HG03439 (cell line): ENCODE results near the gene CLK3.
"Not testable (repeated sequence)": the region's sequence is repeated elsewhere in the genome, so short reads cannot be mapped to it uniquely, and the experiment has no call there.

Experiments
- ATAC-seq: cut with Tn5 transposase; IDR thresholded peaks from one replicate; pipeline ENCODE4 v1.9.1; 2021; ENCODE audit warnings: mild to moderate bottlenecking, moderate library complexity; ENCODE audit not compliant: unreplicated experiment

CLK3 gene

DNA sequence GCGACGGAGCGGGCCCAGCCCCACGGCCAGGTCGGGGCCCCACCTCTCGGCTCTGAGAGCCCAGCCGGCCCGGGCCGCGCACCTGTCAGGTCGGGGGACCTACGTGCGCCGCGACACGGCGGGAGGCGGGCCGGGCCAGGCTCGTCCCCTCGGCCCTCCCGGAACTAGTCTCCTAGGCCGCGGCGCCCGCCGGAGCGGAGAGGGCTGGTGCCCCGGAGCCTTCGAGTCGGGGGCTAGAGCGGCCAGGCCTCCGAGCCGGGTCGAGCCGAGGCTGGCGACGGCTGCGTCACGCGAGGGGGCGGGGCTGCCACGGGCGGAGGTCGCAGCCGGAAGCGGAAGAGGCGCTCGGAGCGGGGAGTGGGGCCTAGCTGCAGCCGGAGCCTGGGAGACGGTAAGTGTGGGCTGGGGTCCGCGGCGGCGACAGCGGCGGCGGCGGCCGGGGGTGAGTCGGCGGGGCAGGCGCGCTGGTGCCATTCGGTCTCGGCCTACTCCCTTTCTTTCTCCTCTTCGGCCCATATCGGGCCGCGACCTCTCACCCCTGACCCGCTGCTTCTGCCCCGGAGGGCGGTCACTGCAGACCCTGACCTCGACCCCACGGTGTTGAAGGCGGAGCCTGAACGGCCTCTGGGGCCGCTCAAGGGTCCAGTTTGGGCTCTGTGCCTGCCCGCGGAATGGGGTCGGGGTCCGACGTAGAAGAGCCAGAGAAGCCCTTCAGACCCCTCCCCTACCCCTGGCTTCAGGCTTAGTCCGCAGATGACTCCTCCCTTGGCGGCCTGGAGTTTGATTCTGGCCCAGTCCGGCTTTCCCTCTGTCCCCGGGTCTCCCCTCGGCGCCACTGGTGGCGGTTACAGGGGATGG lies at the start of gene CLK3:
CLK3 (plus strand) TSS at position 329 of the 858 bp plus-strand sequence. CDS start 3,361 bp downstream, outside the sequence.
- peak; percentile 75 for ATAC-seq

DNA sequence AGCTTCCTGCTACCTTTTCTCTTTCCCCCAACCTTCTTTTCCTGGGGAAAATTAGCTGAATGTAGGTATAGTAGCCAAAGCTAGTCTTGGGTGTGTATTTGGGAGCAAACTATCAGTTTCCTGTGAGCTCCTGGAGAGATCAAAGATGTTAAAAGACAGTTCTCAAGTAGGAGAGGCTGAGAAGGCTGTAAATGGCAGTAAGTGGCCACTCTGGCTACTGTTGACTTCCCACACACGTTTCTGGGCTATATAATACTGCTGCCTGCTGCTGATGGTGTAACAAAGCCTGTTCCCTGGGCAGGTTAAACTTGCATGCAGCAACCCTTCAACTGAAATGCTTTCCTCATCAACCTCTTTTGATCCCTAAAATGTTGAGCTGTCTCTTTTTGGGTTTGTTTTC lies 47.0 kb upstream of the CLK3 start:
- ATAC-seq = no peak

DNA sequence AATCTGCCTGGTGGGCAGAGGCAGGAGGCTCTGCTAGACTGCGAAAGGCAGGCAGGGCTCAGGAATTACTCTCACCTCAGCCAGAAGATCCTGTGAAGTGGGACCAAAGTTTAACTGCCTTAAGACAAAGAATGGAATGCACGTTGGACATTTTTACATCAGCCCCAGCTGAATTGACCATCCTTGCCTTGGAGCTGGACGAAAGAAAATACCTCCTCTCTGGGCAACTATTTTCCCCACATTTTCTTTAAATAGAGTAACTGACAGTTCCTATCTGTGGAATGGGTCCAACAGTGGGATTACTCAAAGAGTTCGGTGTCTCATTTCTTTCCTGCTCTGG lies 45.9 kb upstream of the CLK3 start:
- ATAC-seq = no peak

DNA sequence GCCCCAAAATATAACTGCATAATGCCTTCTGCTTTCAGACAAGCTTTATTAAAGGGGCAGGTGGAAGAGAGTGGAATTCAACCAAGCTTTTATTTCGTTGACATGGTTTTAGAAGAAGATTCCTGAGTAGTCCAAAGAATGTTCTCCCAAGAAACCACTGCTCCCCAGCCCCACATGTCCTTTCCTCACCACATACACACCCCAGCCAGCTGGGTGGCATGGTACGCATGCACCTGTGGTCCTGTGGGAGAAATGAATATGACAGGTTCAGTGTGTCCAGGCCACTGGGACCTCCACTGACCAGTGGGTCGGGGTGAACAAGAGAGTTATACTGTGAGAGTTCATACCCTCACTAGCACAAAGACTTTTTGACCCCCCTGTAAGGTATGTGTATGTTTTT lies 44.4 kb upstream of the CLK3 start:
- no peak for ATAC-seq

DNA sequence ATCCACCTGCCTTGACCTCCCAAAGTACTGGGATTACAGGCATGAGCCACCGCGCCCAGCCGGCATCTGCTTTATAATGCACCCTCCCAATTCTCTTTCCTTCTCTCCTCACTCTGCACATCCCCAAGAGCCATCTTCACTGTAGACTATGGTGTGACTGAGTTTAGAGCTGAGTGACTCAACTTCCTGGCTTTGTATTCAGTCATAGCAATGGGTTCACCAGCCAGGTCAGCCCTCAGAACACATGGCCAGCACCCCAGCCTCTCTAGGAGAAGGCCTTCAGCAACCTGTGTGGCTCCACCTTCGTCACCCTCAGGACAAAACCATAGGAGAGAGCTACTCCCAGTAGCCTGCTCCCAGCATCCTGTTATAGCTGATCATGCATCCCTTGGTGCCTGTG lies 41.6 kb upstream of the CLK3 start:
- ATAC-seq = no peak

DNA sequence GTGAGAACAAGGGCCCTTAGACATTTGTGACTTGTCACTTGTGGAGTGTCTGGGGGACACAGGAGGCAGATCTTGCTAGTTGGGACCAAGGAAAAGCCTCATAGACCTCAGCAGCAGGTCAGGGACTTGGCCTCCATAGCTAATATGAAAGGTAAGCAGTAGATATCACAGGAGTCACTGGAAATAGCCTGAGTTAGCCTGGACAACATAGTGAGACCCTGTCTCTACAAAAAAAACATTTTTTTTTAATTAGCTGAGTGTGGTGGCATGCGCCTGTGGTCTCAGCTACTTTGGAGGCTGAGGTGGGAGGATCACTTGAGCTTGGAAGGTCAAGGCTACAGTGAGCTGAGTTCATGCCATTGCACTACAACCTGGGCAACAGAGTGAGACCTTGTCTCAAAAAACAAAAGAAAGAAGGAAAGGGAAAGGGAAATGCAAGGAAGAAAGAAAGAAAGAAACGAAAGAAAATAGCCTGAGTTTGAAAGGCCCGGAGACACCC lies 37.1 kb upstream of the CLK3 start:
- ATAC-seq = no peak

DNA sequence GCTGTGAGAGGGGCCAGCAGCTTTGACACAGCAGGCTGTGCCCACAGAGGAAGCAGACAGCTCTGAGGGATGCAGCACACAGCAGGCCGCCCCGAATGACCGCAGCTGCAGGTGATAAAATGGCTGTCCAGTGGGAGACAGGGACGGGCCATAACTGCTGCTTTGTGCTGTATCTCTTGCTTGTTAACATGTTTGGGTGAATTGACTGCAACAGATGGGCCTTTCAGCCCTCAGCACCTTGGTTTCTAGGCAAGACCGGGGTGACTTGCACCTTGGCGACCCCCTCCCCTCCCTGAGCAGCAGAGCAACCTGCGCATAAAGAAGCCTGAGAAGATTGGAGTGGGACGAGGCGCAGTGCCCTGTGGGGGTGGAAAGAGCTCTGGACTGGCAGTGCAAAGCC lies 36.6 kb upstream of the CLK3 start:
- ATAC-seq = no peak

DNA sequence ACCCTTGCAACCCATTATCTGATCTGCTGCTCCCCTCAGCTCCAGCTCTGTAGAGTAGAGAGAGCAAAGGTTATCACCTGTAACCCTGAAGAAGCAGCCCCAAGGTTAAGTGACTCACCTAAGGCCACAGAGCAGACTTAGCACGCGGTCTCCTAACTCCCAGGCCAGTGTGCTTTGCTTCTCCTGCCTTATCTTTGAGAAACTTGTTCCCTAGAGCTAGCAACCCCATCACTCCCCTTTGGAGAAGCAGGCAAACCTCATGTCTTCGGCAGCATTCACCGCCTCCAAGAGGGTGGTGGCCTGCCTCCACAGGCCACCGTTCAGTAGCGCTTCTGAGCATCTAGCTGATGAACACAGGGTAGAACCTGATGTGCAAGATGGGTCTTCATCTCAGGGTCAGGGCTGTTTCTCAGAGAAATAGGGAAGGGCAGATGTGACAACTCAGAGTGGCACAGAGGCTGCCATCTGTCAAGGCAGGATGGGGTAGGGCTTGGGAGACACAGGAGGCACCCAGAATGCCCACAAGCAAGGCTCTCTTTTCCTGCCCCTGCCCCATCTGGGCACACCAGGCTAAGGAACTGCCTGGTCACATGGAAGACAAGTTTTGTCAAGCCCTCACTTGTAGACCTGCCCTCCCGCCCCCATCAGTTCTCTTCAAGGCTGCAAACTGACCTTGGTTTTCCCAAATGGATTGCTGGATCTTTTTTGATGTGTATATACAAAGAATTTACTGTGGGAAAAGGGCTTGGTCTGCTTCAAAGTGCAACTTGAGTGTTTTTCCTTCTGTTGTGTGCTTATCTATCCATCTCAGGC lies 34.9 kb upstream of the CLK3 start:
- ATAC-seq = no peak

DNA sequence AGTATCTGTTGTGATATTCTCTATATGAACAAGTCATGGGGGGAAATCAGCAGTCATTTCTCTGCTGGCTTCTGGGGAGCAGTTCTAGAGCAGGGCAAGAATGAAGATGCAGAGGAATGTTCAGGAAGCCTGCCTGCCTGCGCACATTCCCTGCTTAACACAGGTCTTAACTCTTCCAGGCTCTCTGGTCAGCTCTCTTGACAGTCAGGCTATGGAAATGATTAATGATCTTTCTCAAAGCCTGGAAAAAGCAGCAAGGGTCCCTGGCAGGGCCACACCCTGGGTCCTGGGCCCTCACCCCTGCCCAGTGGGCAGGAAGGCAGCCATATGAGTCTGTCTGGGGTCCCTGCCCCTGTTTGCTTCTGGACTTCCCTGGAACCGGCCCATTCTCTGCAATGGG lies 31.4 kb upstream of the CLK3 start:
- ATAC-seq = no peak

DNA sequence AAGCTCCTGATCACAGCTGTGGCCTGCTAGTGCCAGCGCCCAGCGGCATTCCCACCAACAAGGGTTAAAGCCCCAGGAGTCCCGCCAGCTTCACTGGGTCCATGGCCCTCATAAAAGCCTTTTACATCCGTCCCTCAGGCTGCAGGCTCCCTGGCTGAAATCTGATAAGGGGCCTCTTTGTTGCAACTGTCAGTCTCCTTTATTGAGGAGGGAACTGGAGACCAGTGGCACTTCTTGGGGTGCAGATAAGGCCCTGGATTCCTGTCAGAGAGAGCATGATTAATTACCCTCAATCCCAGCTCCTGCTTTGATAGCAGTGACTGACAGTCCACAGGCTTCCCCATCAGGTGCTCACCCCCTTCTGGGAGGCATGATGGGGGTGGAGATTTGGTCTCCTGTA lies 30.9 kb upstream of the CLK3 start:
- ATAC-seq = no peak

DNA sequence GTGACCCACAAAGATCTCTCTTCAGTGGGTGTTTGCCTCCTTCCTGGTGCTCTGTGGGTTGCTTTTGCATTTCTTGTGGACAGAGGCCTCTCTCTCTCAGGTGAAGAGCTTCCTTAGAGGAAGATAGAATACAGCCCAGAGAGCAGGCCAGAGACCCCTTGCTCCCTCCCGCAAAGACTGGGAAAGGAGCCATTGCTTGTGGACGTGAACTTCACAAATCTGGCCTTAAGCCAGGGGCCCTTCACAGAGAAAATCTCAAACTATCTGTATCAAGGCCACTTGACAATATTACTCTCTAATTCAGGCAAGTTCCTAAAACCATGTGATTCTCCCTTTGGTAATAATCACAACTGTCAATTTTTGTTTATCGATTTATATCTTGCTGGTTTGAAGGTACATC lies 30.4 kb upstream of the CLK3 start:
- no peak for ATAC-seq

DNA sequence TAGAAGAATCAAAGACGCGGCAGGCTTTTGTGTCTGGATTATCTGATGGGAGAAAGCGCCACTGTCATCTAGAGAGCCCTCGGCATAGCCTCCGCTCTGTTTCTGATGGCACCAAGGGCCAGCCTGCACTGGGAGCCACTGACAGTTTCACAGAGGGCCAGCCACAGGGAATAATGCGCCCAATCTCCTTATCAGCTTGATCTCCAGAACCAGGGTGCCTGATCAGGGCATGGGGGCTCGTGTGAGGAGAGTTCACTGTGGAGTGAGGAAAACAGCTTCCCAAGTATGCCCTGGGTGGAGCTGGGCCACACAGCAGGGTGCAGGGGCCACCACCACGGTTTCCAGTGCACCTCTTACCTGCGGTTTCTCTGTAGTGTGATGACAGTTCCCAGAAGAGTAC lies 29.8 kb upstream of the CLK3 start:
- no peak for ATAC-seq

DNA sequence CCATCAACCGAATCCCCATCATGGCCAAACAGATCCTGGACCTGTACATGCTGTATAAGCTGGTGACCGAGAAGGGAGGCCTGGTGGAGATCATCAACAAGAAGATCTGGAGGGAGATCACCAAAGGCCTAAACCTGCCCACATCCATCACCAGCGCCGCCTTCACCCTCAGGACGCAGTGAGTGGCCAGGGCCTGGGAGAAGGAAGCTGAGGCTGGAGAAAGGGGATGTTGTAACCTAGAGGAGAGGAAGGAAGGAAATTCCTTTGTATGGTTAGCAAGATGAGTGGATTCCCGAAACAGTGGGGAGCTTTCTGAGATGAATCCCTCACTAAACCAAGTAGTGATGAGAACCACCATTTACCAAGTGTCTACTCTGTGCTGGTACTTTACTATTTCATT lies 25.8 kb upstream of the CLK3 start:
- no peak for ATAC-seq

DNA sequence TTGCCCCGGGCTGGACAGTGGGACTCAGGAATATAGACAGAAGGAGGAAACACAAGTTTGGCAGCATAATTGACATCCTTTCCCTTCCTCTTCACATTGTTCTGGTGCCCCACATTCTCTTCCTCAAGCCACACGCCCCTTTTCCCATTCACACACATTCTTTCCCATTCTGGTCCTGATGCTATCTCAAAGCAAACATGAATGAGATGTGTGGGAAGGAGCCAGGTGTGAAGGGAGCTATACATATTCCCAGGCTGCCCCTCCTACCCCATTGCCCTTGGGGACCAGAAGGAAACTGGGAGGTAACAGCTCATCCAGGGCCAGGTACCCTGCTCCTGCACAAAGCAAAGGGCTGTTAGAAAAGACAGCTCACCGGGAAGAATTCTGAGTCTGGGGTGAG lies 23.4 kb upstream of the CLK3 start:
- ATAC-seq = no peak

DNA sequence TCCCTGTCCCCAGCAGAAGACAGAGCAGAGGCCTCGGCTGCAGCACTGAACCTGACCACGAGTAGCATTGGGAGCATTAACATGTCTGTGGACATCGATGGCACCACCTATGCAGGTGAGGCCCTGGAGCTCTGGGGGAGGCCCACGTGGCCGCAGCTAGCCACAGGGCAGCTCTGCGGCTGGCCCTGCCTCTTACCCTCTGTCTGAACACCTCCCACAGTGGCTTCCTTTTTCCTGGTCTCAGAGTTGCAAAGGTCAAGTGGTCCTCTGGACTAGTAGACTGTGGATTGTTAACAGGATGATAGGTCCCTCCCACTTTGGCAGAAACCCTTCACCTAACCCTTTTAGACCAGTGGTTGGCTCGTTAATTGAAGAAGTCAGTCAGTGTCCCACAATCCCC lies 22.5 kb upstream of the CLK3 start:
- ATAC-seq = no peak

DNA sequence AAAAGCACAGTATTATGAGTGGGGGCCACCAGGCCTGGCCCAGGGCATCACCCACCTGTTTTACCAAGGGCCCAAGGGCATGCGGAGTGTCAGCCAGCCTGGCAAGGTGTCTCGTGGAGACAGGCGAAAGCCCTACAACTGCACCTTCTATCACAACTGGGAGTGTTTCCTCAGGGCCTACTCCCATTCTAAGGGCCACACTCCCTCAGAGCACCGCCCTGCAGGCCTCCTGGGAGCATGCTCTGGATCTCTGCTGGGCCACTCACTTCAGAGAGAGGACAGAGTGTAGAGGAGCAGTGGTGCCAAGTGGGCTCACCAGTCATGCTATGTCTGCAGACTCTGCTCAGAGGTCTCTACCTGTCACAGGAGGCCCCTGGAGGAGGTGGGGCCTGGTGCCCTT lies 21.2 kb upstream of the CLK3 start:
- no peak for ATAC-seq

DNA sequence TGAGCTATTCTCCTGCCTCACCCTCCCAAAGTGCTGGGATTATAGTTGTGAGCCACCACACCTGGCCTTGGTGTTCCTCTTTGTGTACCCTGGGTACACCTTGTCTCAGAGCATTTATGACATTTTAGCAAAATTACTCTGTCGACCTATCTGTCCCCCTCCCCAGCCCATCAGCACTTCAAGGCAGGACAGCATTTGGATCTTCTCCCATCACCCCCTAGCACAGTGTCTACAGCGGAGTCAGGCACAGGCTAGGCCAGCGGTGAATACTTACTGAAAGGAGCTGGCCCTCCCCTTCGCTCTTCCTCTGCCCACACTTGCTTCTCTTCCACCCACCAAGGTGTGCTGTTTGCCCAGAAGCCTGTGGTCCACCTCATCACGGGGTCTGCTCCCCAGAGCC lies 20.4 kb upstream of the CLK3 start:
- ATAC-seq = no peak

DNA sequence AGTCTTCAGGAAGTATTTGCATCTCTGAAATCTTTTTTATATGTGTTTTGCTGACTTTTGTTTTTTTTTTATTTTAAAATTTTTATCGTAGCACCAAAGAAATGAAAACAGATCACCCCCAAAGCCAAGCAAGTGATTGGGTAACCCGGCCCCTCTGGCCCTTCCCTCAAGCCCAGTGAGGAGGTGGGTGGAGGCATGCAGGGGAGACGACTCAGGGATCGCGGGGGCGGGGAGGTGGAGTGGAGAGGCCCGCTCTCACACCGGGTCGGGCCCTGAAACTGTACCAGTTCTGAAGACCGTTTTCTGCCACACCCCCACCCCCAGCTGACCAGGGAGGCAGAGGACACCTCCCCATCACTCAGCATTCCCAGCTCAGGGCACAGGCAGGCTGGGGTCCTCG lies 18.9 kb upstream of the CLK3 start:
- not testable (repeated sequence) for ATAC-seq

DNA sequence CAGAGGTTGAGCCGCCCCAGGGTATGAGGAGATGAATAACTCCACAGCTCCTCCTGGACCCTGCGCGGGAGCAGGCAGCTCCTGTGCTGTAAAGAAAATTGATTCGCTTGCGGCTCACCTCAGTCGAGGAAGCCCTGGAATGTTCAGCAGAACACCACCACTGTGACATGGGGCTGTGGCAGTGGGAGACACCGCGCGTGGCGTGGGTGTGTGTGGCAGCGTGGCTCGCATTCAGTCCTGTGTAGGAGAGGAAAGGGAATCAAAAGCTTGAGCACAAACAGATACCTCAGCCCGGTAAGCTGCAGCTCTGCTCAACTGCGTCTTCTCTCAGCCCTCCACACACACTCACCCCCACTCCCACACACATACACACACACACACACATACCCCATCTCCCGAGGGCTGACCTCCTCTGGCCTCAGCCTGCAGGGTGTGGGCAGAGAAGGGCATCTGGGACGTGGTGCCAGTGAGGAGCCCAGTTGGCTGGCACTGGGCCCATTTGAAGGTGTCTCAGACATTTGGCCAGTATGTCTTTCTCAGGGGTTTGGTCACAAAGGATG lies 18.4 kb upstream of the CLK3 start:
- peak; percentile 3 for ATAC-seq

DNA sequence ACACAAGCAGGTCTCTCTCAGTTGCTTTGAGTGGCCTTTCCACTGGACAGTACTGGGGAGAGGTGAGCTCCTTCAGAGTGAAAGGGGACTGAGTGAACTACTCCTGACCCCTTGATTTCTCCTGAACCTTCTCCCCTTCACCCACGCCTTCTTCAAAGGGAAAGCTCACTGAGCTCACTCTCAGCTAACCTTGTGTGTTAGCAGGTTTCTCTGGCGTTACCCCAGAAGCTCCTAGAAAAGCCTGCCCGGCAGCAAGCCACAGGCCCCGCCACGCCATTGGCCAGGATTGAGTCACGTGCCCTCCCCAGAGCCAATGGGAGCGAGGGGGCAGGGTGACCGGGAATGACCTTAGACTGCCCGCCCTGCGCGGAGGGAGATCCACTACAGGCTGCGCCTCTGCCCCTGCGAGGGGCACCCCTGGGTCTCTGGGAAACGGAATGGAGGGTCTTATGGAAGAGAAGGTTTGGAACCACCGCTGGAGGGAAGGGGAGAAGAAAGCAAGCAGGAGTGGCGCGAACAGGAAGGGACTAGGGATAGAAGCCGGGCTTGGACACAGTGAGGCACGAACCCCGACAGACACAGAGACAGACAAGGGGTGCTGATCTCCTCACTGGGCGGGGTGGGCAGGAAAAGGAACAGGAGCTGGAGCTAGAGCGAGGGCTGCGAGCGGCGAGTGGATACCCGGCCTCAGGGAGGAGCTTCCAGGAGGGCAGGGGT lies 17.4 kb upstream of the CLK3 start:
- peak; percentile 88 for ATAC-seq

DNA sequence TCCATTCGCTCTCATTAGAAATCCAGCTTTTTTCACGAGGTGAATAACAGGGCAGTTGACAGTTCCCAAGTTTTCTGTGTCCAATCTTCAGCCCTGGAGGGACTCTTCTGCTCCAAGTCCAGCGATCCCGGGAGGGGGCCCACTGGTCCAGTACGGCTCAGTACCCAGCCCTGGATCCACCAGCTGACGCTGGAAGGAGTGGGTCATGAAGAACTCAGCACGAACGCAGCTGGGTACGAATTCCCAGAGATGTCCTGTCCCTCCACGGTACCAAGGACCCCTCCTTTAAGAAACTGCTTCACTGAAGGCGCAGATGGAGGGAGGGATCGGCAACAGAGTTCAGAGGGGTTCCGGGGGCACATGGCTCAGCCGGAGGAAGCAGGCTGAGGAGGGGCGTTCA lies 16.5 kb upstream of the CLK3 start:
- ATAC-seq = no peak
